Right lobe of liver (tissue), 6 donors: ENCODE data around the gene RAF1. TPM values are rescaled to one million over a fixed set of nuclear protein-coding genes. Genes with fewer than 3 reads are reported as not detected.

Source experiments
- ATAC-seq, 4 donors: fragments of 200-7000 bp; cut with Tn5 transposase; one replicate each; pipeline ENCODE4 v1.9.1; 2020; ENCODE audit warnings: mild to moderate bottlenecking in 4 of 4, moderate library complexity in 4 of 4
- DNase-seq, 3 donors: peaks; one replicate each; pipeline ENCODE4 v3.0.0-alpha.2; 2020
- H3K27ac ChIP-seq, 3 donors: fragments of 200-600 bp; one replicate each; pipeline ENCODE4 v1.8.0; 2022
- H3K27me3 ChIP-seq, 2 donors: fragments of 200-600 bp; one replicate each; pipeline ENCODE4 v1.8.0; 2022
- H3K36me3 ChIP-seq, 4 donors: fragments of 200-600 bp; sonication (generic) in 1 of 4; one replicate each; pipeline versions ENCODE4 v1.5.1 to v1.8.0; 2017 to 2022; ENCODE audit warnings: control low read depth in 1 of 4
- H3K4me1 ChIP-seq, 4 donors: fragments of 200-600 bp; sonication (generic) in 1 of 4; one replicate each; pipeline versions ENCODE4 v1.5.1 to v1.8.0; 2017 to 2022; ENCODE audit warnings: control low read depth in 1 of 4
- H3K4me3 ChIP-seq, 3 donors: fragments of 200-600 bp; one replicate each; pipeline ENCODE4 v1.8.0; 2022
- H3K9me3 ChIP-seq, 4 donors: fragments of 200-600 bp; sonication (generic) in 1 of 4; one replicate each; pipeline versions ENCODE4 v1.5.1 to v1.8.0; 2017 to 2022; ENCODE audit warnings: control low read depth in 1 of 4
- CTCF ChIP-seq, 4 donors: fragments of 200-600 bp in 3 of 4; fragments of 450-650 bp in 1 of 4; IDR thresholded peaks; one replicate each; pipeline versions ENCODE4 v1.5.1 to v1.8.0; 2016 to 2022; ENCODE audit warnings: antibody characterized with exemption in 4 of 4, mild to moderate bottlenecking in 2 of 4
- POLR2A ChIP-seq: fragments of 450-650 bp; IDR thresholded peaks from one replicate; pipeline ENCODE4 v1.6.1; 2017; ENCODE audit warnings: antibody characterized with exemption, mild to moderate bottlenecking
- WGBS: methylation state at CpG from one replicate; pipeline ENCODE4 v1.1.6; 2018; ENCODE audit warnings: low coverage, low lambda C conversion rate; ENCODE audit not compliant: insufficient coverage; ENCODE audit errors: missing lambda C conversion rate; 5-methylcytosine and 5-hydroxymethylcytosine counted together
- intact Hi-C, 2 donors: fragments of 100-400 bp; cut with DNase I; formaldehyde crosslinking; loops; one replicate each; pipeline versions ENCODE4 v1.11.2 to v1.14.1; 2022
- total RNA-seq, 6 experiments: library from RNA; depleted of rRNA in 2 of 6; stranded (reverse); fragments of >200 nt in 2 of 6; fragmentation: NEBNext Ultra II Directional in 3 of 6; extraction: Animal tissue kit (Norgen Biotek cat#: 25700) in 3 of 6; gene quantifications; one replicate each; pipeline versions ENCODE4 v1.1.0 to v1.2.4, GENCODE V29; 2016 to 2023
- donor health status: DM: no; HTN: yes; CAD: no.
- donor health status: DM: no; HTN: no; CAD: no.
- donor health status: DM: no; HTN: no; CAD: no.
- donor health status: DM: no; HTN: yes; CAD: no.
- donor health status: DM: no; HTN: yes; CAD: no.

The RAF1 gene
- total RNA-seq, 6 experiments from 2014 or later = 55.7 to 72.8 (median 60.4) TPM

GRCh38 chr3:12562451-12562850, 101.5 kb downstream of the RAF1 start:
- H3K27ac ChIP-seq = no peak overlapping the region
- H3K9me3 ChIP-seq = no peaks in the 10 kb centered on the region
- 89% methylated on average over 1 of the region's 1 CpG for WGBS
- TF ChIP-seq POLR2A (no peak), CTCF (IDR thresholded peaks at IDR 0.05) (no peak)
- DNase-seq (no peak), ATAC-seq (no peak)
- peaks cover 0 to 19% (median 8%) of the 10 kb centered on the region in 4 donors for H3K4me1 ChIP-seq
- H3K27me3 ChIP-seq = no peaks in the 10 kb centered on the region
- H3K4me3 ChIP-seq = no peak overlapping the region
- H3K36me3 ChIP-seq = no peaks in the 10 kb centered on the region
- intact Hi-C loops = no loop called here

GRCh38 chr3:12561397-12561796, 102.5 kb downstream of the RAF1 start:
- no peak overlapping the region for H3K27ac ChIP-seq
- no peaks in the 10 kb centered on the region for H3K27me3 ChIP-seq
- intact Hi-C loops = no loop called here
- TF ChIP-seq CTCF (IDR thresholded peaks at IDR 0.05) = no peak
- no peak for TF ChIP-seq POLR2A
- H3K36me3 ChIP-seq = no peaks in the 10 kb centered on the region
- no peak overlapping the region for H3K4me3 ChIP-seq
- no peak for DNase-seq
- peaks cover 0 to 20% (median 8%) of the 10 kb centered on the region in 4 donors for H3K4me1 ChIP-seq
- no peaks in the 10 kb centered on the region for H3K9me3 ChIP-seq
- no peak for ATAC-seq
- 87% methylated on average over 2 of the region's 2 CpGs for WGBS

- no peaks in the 10 kb centered on the region for H3K27me3 ChIP-seq
- TF ChIP-seq POLR2A (no peak), CTCF (IDR thresholded peaks at IDR 0.05) (no peak)
- DNase-seq (no peak), ATAC-seq (no peak)
- intact Hi-C loops = no loop called here
- no peak overlapping the region for H3K4me3 ChIP-seq
- 68% methylated on average over 3 of the region's 5 CpGs for WGBS
- no peak overlapping the region for H3K27ac ChIP-seq
- no peaks in the 10 kb centered on the region for H3K9me3 ChIP-seq
- H3K4me1 ChIP-seq = peaks cover 0 to 28% (median 8%) of the 10 kb centered on the region in 4 donors
- no peaks in the 10 kb centered on the region for H3K36me3 ChIP-seq
Measured at GRCh38 chr3:12560505-12561190, 103.3 kb downstream of the RAF1 start.

- DNase-seq (no peak), ATAC-seq (no peak)
- H3K4me1 ChIP-seq = peaks cover 0 to 29% (median 8%) of the 10 kb centered on the region in 4 donors
- 81% methylated on average over 3 of the region's 3 CpGs for WGBS
- no peaks in the 10 kb centered on the region for H3K9me3 ChIP-seq
- H3K27me3 ChIP-seq = no peaks in the 10 kb centered on the region
- no peaks in the 10 kb centered on the region for H3K36me3 ChIP-seq
- intact Hi-C loops = no loop called here
- H3K27ac ChIP-seq = no peak overlapping the region
- no peak overlapping the region for H3K4me3 ChIP-seq
- TF ChIP-seq POLR2A (no peak), CTCF (IDR thresholded peaks at IDR 0.05) (no peak)
Measured at GRCh38 chr3:12559520-12559919, 104.4 kb downstream of the RAF1 start.
